Osteoblast (primary cell): ENCODE measurements around the gene ADGRL3. TPM values are rescaled to one million over a fixed set of nuclear protein-coding genes. Genes with fewer than 3 reads are reported as not detected.

Experiments
- DNase-seq: peaks from one replicate; pipeline ENCODE4 v3.0.0; 2011; ENCODE audit warnings: low spot score, mixed read lengths; ENCODE audit not compliant: insufficient read length; ENCODE audit errors: missing footprints
- H2AFZ ChIP-seq: 2 replicates; pipeline ENCODE4 v1.6.0; 2011; ENCODE audit warnings: mild to moderate bottlenecking, low read length
- H3K27ac ChIP-seq: 2 replicates; pipeline ENCODE4 v1.5.1; 2011; ENCODE audit warnings: mild to moderate bottlenecking, low read depth, low read length, moderate library complexity
- H3K27me3 ChIP-seq: 2 replicates; pipeline ENCODE4 v1.6.0; 2012; ENCODE audit warnings: mild to moderate bottlenecking, control low read depth, inconsistent platforms, low read length, moderate library complexity; ENCODE audit not compliant: insufficient read depth
- H3K36me3 ChIP-seq: 2 replicates; pipeline ENCODE4 v1.5.1; 2011; ENCODE audit warnings: mild to moderate bottlenecking, low read length, control low read depth, moderate library complexity; ENCODE audit not compliant: insufficient read depth
- H3K4me1 ChIP-seq: 2 replicates; pipeline ENCODE4 v1.5.1; 2011; ENCODE audit warnings: mild to moderate bottlenecking, low read length, control low read depth, moderate library complexity; ENCODE audit not compliant: insufficient read depth
- H3K4me2 ChIP-seq: 2 replicates; pipeline ENCODE4 v1.6.0; 2011; ENCODE audit warnings: mild to moderate bottlenecking, low read length; ENCODE audit not compliant: insufficient read depth
- H3K4me3 ChIP-seq: fragments of 200-600 bp; sonication (generic); 3 replicates; pipeline ENCODE4 v1.5.1; 2012; ENCODE audit warnings: mild to moderate bottlenecking, low read length, inconsistent platforms; ENCODE audit not compliant: insufficient read depth
- H3K79me2 ChIP-seq: 2 replicates; pipeline ENCODE4 v1.6.0; 2012; ENCODE audit warnings: mild to moderate bottlenecking, low read length, control low read depth, inconsistent platforms; ENCODE audit not compliant: insufficient read depth
- H3K9me3 ChIP-seq: 2 replicates; pipeline ENCODE4 v1.5.1; 2011; ENCODE audit warnings: low read depth, low read length, control low read depth
- H4K20me1 ChIP-seq: 2 replicates; pipeline ENCODE4 v1.6.0; 2012; ENCODE audit warnings: mild to moderate bottlenecking, low read length, control low read depth; ENCODE audit not compliant: insufficient read depth
- CTCF ChIP-seq: IDR thresholded peaks from 2 replicates; pipeline ENCODE4 v1.5.1; 2011; ENCODE audit warnings: mild to moderate bottlenecking, low read depth, low read length, moderate library complexity; ENCODE audit errors: extremely low read depth
- total RNA-seq: library from RNA; depleted of rRNA; stranded (reverse); fragments of >200 nt; gene quantifications from 2 replicates; pipeline ENCODE4 v1.2.3, GENCODE V29; 2012

The ADGRL3 gene
- total RNA-seq, 1 donor, result not detected

DNA sequence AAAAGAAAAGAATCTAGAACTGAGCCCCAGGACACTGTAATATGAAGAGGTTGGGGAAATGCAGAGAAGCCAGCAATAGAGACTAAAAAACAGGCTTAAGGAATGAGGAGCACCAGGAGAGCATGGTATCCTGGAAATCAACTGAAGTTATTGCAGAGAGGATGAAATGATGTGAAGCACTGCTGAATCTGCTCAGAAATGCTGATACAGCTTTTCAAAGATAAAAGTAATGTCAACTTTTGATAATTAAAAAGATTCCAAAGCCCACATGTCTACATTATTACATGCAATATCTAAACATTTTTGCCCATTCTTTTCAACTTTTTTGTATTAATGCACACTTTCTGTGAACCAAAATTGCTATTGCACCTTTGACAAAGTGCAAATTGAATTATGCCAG is 718.4 kb downstream of the ADGRL3 start:
- no peaks in the 10 kb centered on the region for H3K27me3 ChIP-seq
- H4K20me1 ChIP-seq, result no peaks in the 10 kb centered on the region
- H3K4me1 ChIP-seq, result no peaks in the 10 kb centered on the region
- H3K36me3 ChIP-seq, result no peaks in the 10 kb centered on the region
- no peak overlapping the region for H3K4me3 ChIP-seq
- no peaks in the 10 kb centered on the region for H3K79me2 ChIP-seq
- no peak overlapping the region for H2AFZ ChIP-seq
- no peak overlapping the region for H3K27ac ChIP-seq
- no peak for DNase-seq
- H3K4me2 ChIP-seq, result no peak overlapping the region
- no peaks in the 10 kb centered on the region for H3K9me3 ChIP-seq
- no peak for TF ChIP-seq CTCF

GRCh38 chr4:61918987-61919386 is 718.9 kb downstream of the ADGRL3 start:
- no peak for TF ChIP-seq CTCF

GRCh38 chr4:61919561-61919960 is 719.4 kb downstream of the ADGRL3 start:
- TF ChIP-seq CTCF, result no peak
- Histone ChIP-seq H3K4me2 (no peak overlapping the region), H3K27me3 (no peaks in the 10 kb centered on the region), H4K20me1 (no peaks in the 10 kb centered on the region), H3K79me2 (no peaks in the 10 kb centered on the region), H2AFZ (no peak overlapping the region), H3K36me3 (no peaks in the 10 kb centered on the region), H3K9me3 (no peaks in the 10 kb centered on the region), H3K4me1 (no peaks in the 10 kb centered on the region), H3K27ac (no peak overlapping the region), H3K4me3 (no peak overlapping the region)
- DNase-seq, result no peak

More at GRCh38 chr4:61918987-61919386, 718.9 kb downstream of the ADGRL3 start:
- Histone ChIP-seq H3K79me2 (no peaks in the 10 kb centered on the region), H3K36me3 (no peaks in the 10 kb centered on the region), H3K9me3 (no peaks in the 10 kb centered on the region), H3K27me3 (no peaks in the 10 kb centered on the region), H3K4me2 (no peak overlapping the region), H3K4me3 (no peak overlapping the region), H2AFZ (no peak overlapping the region), H3K27ac (no peak overlapping the region), H3K4me1 (no peaks in the 10 kb centered on the region), H4K20me1 (no peaks in the 10 kb centered on the region)
- no peak for DNase-seq

- Histone ChIP-seq H3K36me3 (no peaks in the 10 kb centered on the region), H3K4me2 (no peak overlapping the region), H3K79me2 (no peaks in the 10 kb centered on the region), H4K20me1 (no peaks in the 10 kb centered on the region), H3K4me3 (no peak overlapping the region), H3K27me3 (no peaks in the 10 kb centered on the region), H3K4me1 (no peaks in the 10 kb centered on the region), H2AFZ (no peak overlapping the region), H3K9me3 (no peaks in the 10 kb centered on the region), H3K27ac (no peak overlapping the region)
- no peak for TF ChIP-seq CTCF
- DNase-seq, result no peak
Measured at GRCh38 chr4:61921920-61922319, 721.8 kb downstream of the ADGRL3 start.
